SU-DHL-6 (cell line): ENCODE results near the gene MAP4K3.

Experiments used
- EZH2phosphoT487 ChIP-seq: fragments of 200-600 bp; sonication (generic), shearing (Covaris generic); conservative IDR thresholded peaks from 2 replicates; pipeline ENCODE4 v1.6.1; 2018; ENCODE audit warnings: mild to moderate bottlenecking, antibody characterized with exemption, low read length, moderate library complexity, mixed read lengths
- TF ChIP-seq, protein P1 (sequence below): fragments of 200-600 bp; sonication (generic); IDR thresholded peaks from one replicate; pipeline ENCODE4 v1.5.1; 2017; ENCODE audit warnings: antibody characterized with exemption, mild to moderate bottlenecking, low read length, moderate library complexity; ENCODE audit not compliant: insufficient read depth, poor library complexity, severe bottlenecking

DNA sequence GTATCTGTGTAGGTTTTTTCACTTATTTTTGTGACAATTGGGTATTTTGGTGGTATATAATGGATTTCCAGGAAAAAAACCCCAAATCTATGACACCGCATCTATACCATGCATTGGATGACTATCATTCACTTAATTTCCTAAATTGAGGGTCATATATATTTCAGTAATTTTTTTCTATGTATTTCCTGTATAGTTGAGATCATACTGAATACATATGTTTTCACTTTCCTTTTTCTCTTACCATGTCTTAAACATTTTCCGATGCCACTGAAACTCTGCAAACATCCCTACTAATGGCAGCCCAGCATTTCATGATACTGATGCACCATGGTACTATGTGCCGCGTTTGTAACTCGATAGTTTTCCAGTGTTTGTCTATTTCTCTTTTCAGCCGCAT, 233.7 kb downstream of the MAP4K3 start:
- TF ChIP-seq, protein P1, sequence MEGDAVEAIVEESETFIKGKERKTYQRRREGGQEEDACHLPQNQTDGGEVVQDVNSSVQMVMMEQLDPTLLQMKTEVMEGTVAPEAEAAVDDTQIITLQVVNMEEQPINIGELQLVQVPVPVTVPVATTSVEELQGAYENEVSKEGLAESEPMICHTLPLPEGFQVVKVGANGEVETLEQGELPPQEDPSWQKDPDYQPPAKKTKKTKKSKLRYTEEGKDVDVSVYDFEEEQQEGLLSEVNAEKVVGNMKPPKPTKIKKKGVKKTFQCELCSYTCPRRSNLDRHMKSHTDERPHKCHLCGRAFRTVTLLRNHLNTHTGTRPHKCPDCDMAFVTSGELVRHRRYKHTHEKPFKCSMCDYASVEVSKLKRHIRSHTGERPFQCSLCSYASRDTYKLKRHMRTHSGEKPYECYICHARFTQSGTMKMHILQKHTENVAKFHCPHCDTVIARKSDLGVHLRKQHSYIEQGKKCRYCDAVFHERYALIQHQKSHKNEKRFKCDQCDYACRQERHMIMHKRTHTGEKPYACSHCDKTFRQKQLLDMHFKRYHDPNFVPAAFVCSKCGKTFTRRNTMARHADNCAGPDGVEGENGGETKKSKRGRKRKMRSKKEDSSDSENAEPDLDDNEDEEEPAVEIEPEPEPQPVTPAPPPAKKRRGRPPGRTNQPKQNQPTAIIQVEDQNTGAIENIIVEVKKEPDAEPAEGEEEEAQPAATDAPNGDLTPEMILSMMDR, result no peak
- TF ChIP-seq EZH2phosphoT487, result no peak
